HG02852 (cell line): ENCODE results near the gene JPT2.
A peak's percentile ranks its signal among the peaks of the same experiment; 100 is the strongest.

Experiments
- ATAC-seq: cut with Tn5 transposase; IDR thresholded peaks from one replicate; pipeline ENCODE4 v1.9.1; 2021; ENCODE audit warnings: mild to moderate bottlenecking, moderate library complexity; ENCODE audit not compliant: unreplicated experiment

Gene JPT2

DNA sequence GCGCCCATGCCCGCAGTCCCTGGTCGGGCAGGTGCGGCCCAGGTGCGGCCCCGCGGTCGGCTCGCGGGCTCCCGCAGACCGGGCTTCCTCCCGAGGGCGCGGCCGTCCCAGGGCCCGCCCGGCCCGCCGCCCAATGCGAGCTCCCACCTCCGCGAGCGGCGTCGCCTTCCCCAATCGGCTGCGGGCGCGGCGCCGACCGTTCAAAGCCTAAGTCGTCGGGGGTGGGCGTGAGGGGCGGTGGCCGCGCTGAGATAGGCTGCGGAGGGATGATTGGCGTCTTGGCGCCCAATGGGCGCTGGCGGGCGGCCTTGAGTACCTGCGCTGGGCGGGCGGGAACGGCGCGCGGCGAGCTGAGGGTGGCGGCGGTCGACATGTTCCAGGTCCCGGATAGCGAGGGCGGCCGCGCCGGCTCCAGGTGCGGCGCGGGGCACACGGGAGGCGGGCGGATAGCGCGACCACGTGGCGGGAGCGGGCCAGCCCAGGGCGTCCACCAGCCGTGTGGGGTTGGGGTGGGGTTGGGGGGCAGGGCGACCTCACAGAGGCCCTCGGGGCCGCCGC, at the start of gene JPT2:
TSS of gene JPT2 (plus strand) at position 338 of the 558 bp plus-strand sequence. CDS start at position 372, 34 bp downstream.
- peak; percentile 97 for ATAC-seq

DNA sequence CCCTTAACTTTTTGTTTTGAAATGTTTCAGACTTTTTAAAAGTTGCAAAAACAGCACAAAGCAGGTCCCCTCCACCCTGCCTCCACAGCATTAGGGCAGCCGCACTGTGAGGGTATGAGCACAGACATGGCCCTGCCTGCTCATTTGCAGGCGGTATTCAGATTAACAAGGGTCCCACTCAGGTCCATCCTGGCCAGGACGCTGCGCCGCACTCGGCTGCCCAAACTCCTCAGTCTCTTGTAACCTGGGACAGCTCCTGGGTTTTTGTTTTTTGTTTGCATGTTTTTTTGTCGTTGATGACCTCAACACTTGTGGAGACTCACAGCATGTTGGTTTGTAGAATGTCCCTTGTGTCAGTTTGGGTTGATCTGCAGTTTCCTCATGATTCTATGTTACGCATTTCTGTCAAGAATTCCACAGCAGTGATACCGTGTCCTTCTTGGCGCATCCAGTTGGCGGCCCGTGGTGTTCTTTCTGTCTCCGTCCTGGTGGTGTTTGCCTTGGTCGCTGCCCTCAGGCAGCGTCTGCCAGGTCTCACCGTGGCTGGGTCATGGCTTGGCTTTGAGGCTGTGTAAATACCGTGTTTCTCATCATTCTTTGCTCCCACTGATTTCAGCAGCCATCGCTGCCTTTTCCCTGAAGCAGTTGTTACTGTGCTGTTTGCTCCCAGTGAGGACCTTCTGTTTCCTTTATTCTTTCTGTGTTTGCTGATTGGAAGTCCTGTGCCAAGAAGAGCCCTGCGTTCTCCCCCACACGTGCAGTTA, 47.4 kb upstream of the JPT2 start:
- no peak for ATAC-seq

GRCh38 chr16:1631230-1631629, 46.8 kb upstream of the JPT2 start:
- no peak for ATAC-seq

- ATAC-seq: no peak
Measured at GRCh38 chr16:1631931-1632637, 46.0 kb upstream of the JPT2 start.

GRCh38 chr16:1632638-1632970, 45.5 kb upstream of the JPT2 start:
- no peak for ATAC-seq

- no peak for ATAC-seq
Measured at GRCh38 chr16:1633310-1633709, 44.8 kb upstream of the JPT2 start.

GRCh38 chr16:1634541-1634940, 43.5 kb upstream of the JPT2 start:
- ATAC-seq: no peak

DNA sequence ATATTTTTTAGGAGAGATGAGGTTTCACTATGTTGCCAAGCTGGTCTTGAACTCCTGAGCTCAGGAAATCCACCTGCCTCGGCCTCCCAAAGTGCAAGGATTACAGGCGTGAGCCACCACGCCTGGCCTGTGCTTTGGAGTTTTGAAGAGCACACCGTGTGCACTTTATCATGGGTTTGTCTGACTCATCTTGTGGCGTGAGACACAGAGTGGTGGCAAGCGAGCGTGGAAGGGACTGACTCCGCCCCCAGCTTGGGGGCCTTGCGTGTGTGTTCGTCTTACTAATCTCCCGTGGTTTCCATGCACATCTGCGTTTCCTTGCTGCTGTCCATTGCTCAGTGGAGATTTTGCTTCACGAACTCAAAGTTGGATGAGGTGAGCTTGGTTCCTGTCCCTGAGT, 43.0 kb upstream of the JPT2 start:
- ATAC-seq: no peak

DNA sequence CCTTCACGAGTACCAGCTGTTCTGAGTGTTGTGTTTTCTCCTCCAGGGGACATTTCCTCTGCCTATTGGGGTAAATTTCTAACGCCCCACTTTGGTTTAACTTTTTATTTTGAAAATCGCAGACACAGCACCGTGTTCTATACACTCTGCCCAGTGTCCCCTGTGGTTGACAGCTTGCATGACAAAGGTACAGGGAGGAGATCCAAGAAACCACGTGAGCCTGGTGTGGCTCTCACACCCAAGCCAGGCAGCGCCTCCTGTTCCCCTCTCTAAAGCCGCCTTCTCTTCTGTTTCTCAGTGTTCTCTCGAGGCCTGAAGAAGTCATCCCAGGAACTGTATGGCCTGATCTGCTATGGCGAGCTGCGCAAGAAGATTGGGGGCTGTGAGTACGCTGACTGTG, 40.6 kb upstream of the JPT2 start:
- no peak for ATAC-seq

DNA sequence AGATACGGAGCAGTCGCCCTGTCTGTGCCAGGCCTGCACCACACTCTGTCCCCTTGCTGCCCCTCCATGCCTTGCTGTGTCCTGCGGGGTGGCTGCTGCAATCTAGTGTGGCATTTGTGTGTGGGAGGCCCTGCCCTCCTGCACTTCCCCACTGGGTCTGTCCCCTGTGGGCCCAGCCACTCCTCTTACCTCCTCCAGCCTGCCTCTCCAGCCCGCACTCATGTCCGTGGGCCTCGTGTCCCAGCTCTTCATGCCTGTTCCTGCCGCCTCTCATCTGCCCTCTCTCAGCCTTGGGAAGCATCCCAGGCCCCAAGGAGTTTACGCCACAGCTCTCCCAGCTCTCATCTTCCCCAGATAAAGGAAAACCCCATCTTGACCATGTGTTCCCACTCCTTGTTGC, 39.3 kb upstream of the JPT2 start:
- no peak for ATAC-seq

DNA sequence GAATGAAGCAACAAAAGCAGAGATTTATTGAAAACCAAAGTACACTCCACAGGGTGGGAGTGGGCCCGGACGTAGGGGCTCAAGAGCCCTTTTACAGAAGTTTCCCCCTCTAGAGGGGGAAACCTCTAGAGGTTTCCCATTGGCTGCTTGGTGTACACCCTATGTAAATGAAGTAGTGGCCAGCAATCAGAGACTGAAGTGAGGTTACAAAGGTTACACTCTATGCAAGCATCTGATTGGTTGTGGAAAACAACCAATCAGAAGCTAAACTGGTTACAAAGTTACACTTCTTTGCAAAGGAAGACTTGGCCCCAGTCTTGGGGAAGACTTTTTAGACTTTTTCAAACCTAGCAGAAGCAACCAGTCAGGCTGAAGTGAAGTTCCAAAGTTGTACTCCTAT, 38.8 kb upstream of the JPT2 start:
- ATAC-seq: no peak

DNA sequence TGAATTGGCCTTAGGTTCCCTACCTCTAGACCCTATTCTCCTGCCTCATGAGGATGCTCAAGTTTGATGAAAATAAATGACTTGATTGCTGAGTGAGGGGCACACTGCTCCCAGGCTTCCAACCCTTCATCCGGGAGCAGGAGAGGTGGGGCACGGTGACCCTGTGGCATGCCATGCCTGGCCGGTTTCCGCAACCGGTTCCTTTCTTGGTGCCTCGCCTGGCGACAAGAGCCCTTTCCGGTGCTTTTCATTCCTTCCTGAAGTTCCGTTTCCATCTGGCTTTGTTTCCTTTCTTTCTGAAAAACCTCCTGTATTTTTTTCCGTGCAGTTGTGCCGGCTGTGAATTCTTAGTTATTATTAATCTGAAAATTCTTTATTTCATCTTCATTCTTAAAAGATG, 38.2 kb upstream of the JPT2 start:
- no peak for ATAC-seq

DNA sequence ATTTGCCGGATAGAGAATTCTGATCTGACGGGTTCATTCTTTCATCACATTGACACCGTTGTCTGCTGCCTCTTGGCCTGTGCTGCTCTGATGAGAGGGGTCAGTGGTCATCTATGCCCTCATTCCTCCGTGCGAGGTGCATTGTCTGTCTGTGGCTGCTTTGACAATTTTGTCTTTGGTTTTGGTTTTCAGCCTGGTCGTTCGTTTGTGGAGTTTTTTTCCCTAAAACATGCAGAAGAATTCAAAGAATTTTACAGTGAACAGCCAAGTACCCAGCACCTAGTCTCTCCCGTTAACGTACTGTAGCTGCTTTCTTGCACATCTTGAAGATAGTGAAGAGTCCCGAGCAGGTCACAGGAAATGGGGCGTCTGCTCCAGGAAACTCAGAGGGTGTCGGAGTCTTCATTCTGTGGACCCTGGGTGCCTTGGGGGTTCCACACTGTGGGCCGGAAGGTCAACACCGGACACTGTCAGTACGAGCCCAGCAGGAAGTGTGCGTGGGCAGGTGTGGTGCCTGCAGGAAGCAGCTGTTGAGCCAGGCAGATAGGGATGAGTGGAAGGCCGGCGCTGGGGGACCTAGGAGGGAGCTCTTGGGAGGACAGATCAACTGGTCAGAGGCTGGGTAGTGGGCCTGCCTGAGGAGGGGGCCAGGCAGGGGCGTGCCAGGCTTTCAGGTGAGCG, 37.7 kb upstream of the JPT2 start:
- no peak for ATAC-seq

DNA sequence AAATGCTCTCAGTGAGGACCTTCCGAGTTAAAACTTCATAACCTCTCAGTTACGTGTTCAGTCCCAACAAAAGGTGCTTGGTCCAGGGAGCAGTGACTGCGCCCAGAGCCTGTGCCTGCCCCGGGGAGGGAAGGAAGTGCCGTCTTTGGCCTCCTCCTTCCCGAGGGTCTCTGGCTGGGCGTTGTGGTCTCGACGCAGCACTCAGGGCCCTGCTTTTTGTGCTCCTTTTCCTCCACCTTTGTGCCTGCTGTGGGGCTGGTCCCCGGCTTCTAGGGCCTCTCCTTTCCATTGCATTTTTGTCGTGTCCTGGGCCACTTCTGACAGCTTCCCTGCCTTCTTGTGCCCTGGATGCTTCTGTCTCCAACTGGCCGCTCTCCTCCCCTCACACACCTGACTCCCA, 36.8 kb upstream of the JPT2 start:
- ATAC-seq: no peak

- ATAC-seq: no peak
Measured at GRCh38 chr16:1642148-1642547, 35.9 kb upstream of the JPT2 start.

DNA sequence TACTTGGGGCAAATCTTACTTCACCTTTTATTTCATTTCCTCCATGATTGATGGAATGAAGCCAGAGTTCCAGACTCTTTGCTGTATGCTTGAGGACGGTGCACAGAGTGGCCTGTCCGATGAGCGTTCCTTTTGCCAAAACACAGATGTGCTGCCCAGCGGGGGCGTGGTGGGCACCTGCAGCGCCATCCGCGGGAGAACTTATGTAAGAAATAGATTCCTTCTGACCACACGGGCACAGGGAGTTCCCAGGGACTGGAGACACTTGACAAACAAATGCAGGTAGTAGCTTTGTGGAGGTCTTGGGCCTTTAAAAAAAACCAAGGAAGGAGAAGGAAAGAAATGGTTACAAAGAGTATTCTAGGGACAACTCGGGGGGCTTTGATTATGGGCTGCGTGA, 35.3 kb upstream of the JPT2 start:
- ATAC-seq: no peak

- no peak for ATAC-seq
Measured at GRCh38 chr16:1643521-1643920, 34.6 kb upstream of the JPT2 start.

DNA sequence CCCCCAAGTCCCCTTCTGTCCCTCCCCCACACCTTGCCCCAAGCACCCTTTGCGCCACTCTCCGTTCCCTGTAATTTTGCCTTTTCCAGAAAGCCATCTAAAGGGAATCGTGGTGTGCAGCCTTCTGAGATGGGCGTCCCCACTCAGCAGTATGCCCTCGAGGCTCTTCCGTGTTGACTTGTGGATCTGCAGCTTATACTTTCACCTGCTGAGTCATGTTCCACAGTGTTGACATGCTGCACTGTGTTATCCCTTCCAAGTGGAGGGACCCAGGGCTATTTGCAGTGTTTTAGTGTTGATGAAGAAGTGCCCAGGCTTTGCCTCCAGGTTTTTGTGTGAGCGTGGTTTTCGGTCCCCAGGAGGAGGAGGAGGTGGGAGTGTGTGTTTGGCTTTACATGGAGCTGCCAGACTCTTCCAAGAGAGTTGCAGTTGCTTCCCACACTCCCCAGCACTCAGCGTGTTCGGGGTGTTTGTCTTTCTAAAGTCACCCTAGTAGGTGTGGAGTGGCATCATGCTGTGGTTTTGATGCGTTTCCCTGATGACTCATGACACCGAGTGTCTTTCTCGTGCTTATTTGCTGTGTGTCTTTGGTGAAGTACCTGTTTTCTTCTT, 32.1 kb upstream of the JPT2 start:
- ATAC-seq: no peak

DNA sequence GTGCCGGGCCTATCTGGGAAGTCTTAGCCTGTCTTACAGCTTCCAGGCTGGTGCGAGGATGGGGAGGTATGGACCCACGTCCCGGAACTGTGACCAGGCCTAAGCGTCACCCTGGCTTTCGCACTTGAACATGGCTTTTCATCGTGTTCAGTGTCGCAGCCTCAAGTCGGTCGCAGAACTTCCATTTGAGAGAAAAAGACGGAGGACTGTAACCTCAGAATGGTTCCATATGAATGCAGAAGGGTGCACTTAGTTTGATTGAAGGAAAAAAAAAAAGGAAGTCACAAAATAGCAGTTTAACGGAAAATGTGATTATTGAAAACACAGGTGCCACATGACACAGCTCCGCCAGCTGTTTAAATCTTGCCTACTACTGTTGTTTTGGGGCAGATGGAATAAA, 30.2 kb upstream of the JPT2 start:
- ATAC-seq: no peak

- no peak for ATAC-seq
Measured at GRCh38 chr16:1650131-1650530, 27.9 kb upstream of the JPT2 start.
